K562 (cell line): ENCODE results near the gene TBC1D9. TPM values are rescaled to one million over a fixed set of nuclear protein-coding genes. Genes with fewer than 3 reads are reported as not detected.

Experiments used
- ATAC-seq: fragments of 200-7000 bp; cut with Tn5 transposase; 3 replicates; pipeline ENCODE4 v1.9.1; 2020; ENCODE audit warnings: moderate library complexity
- BruUV-seq: library from RNA; stranded (reverse); fragments of 400-500 nt; replicated peaks from 2 replicates; lab custom pipeline; 2021; lab: Mats Ljungman, UMichigan
- CTCF ChIA-PET: fragments of 300-600 bp; formaldehyde crosslinking; extraction: SDS; loops from one replicate; lab custom pipeline; 2021; ENCODE audit warnings: low intra/inter-chr PET ratio; lab: Yijun Ruan, JAX
- POLR2A ChIA-PET: fragments of 300-600, 350-650 bp; sonication (Branson Sonifier 250); formaldehyde crosslinking; extraction: SDS; loops from one replicate; lab custom pipeline; 2021; ENCODE audit warnings: antibody characterized with exemption, inconsistent platforms; lab: Yijun Ruan, JAX
- DNase-seq, 4 experiments: peaks; one replicate each; pipeline versions ENCODE4 v3.0.0 to v3.0.0-alpha.2; 2011 to 2018; ENCODE audit warnings: low spot score in 3 of 4, mixed read lengths in 3 of 4; ENCODE audit errors: extremely low read depth in 1 of 4
- FAIRE-seq: peaks from 2 replicates; lab custom pipeline; 2011; peaks lifted over from hg19 to GRCh38; lab: Jason Lieb, UNC
- H2AFZ ChIP-seq: 2 replicates; pipeline ENCODE4 v1.6.0; 2011; ENCODE audit warnings: low read depth, low read length, control low read depth, inconsistent platforms
- H3K27ac ChIP-seq: fragments of 200-600 bp; 3 replicates; pipeline ENCODE4 v1.8.0; 2011; ENCODE audit warnings: low read depth, mild to moderate bottlenecking, control low read depth, inconsistent platforms, low read length, moderate library complexity, mixed read lengths; ENCODE audit errors: extremely low read depth
- H3K27me3 ChIP-seq, 2 experiments: fragments of 300-600 bp in 1 of 2; 2 replicates in 1 of 2; 3 replicates in 1 of 2; pipeline versions ENCODE4 v1.6.0 to v1.8.0; 2011; ENCODE audit warnings: inconsistent platforms in 2 of 2, low read length in 2 of 2, mild to moderate bottlenecking in 1 of 2, mixed read lengths in 1 of 2, moderate library complexity in 1 of 2; ENCODE audit not compliant: control insufficient read depth in 2 of 2, insufficient read depth in 2 of 2
- H3K36me3 ChIP-seq: fragments of 300-600 bp; 3 replicates; pipeline ENCODE4 v1.8.0; 2011; ENCODE audit warnings: mild to moderate bottlenecking, low read length, inconsistent platforms; ENCODE audit not compliant: control insufficient read depth, insufficient read depth
- H3K4me1 ChIP-seq, 2 experiments: fragments of 200-600 bp in 1 of 2; replicated peaks in 1 of 2; 2 replicates in 1 of 2; 3 replicates in 1 of 2; pipeline versions ENCODE4 v1.5.1 to v1.8.0; 2011; ENCODE audit warnings: inconsistent platforms in 2 of 2, low read length in 2 of 2, mild to moderate bottlenecking in 1 of 2, mixed read lengths in 1 of 2, moderate library complexity in 1 of 2; ENCODE audit not compliant: control insufficient read depth in 2 of 2, insufficient read depth in 2 of 2
- H3K4me2 ChIP-seq: 2 replicates; pipeline ENCODE4 v1.6.1; 2011; ENCODE audit warnings: low read length, control low read depth, inconsistent platforms, mixed read lengths; ENCODE audit not compliant: insufficient read depth
- H3K4me3 ChIP-seq: fragments of 200-600 bp; sonication (generic), shearing (Covaris generic); 2 replicates; pipeline ENCODE4 v1.5.1; 2016; ENCODE audit warnings: control low read depth, inconsistent platforms
- H3K79me2 ChIP-seq: fragments of 200-600 bp; 3 replicates; pipeline ENCODE4 v1.8.0; 2011; ENCODE audit warnings: low read length, inconsistent platforms; ENCODE audit not compliant: control insufficient read depth, insufficient read depth
- H3K9ac ChIP-seq, 2 experiments: 2 replicates each; pipeline versions ENCODE4 v1.6.0 to v1.6.1; 2011; ENCODE audit warnings: low read depth in 2 of 2, low read length in 2 of 2, control low read depth in 1 of 2, inconsistent platforms in 1 of 2, mild to moderate bottlenecking in 1 of 2, mixed read lengths in 1 of 2; ENCODE audit not compliant: insufficient read depth in 1 of 2
- H3K9me1 ChIP-seq: one replicate; pipeline ENCODE4 v1.6.0; 2011; ENCODE audit warnings: inconsistent platforms, mild to moderate bottlenecking, low read length, moderate library complexity; ENCODE audit not compliant: control insufficient read depth, insufficient read depth
- H3K9me3 ChIP-seq: replicated peaks from 2 replicates; pipeline ENCODE4 v1.5.1; 2011; ENCODE audit warnings: low read depth, low read length, inconsistent platforms; ENCODE audit not compliant: control insufficient read depth, insufficient read depth
- H4K20me1 ChIP-seq: replicated peaks from 2 replicates; pipeline ENCODE4 v1.6.1; 2011; ENCODE audit warnings: low read length, inconsistent platforms, mixed read lengths; ENCODE audit not compliant: control insufficient read depth, insufficient read depth
- ATF7 ChIP-seq: fragments of 450-650 bp; IDR thresholded peaks from 2 replicates; pipeline ENCODE4 v1.7.1; 2014; ENCODE audit warnings: mild to moderate bottlenecking, moderate library complexity
- FOXA1 ChIP-seq: fragments of 450-650 bp; IDR thresholded peaks from 2 replicates; pipeline ENCODE4 v1.6.1; 2016; ENCODE audit warnings: mild to moderate bottlenecking, borderline replicate concordance
- LEF1 ChIP-seq: fragments of 450-650 bp; IDR thresholded peaks from 2 replicates; pipeline ENCODE4 v1.6.1; 2016; ENCODE audit warnings: mild to moderate bottlenecking
- MTA1 ChIP-seq: fragments of 450-650 bp; IDR thresholded peaks from 2 replicates; pipeline ENCODE4 v1.6.1; 2017; ENCODE audit warnings: borderline replicate concordance
- NONO ChIP-seq, 2 experiments: fragments of 200-400 bp in 1 of 2; fragments of 450-650 bp in 1 of 2; formaldehyde crosslinking in 1 of 2; IDR thresholded peaks; 2 replicates each; pipeline ENCODE4 v1.6.1; 2017; ENCODE audit warnings: low read depth in 2 of 2, mild to moderate bottlenecking in 2 of 2, moderate library complexity in 2 of 2, low read length in 1 of 2
- PHF20 ChIP-seq: fragments of 450-650 bp; IDR thresholded peaks from 2 replicates; pipeline ENCODE4 v1.6.1; 2018; ENCODE audit not compliant: partially characterized antibody
- TCFL5 ChIP-seq: fragments of 250-450 bp; sonication (Bioruptor Pico); conservative IDR thresholded peaks from 2 replicates; pipeline ENCODE4 v1.6.1; 2021; ENCODE audit warnings: mild to moderate bottlenecking, moderate library complexity, matching md5 sums
- TFAM ChIP-seq: fragments of 250-450 bp; sonication (Bioruptor Pico); conservative IDR thresholded peaks from 2 replicates; pipeline ENCODE4 v1.5.0; 2021; ENCODE audit warnings: mild to moderate bottlenecking, moderate library complexity
- XRCC3 ChIP-seq: fragments of 450-650 bp; IDR thresholded peaks from 2 replicates; pipeline ENCODE4 v1.6.1; 2017; ENCODE audit warnings: mild to moderate bottlenecking, moderate library complexity
- ZKSCAN3 ChIP-seq: fragments of 250-450 bp; sonication (Bioruptor Pico); IDR thresholded peaks from 2 replicates; pipeline ENCODE4 v1.4.0; 2020
- ZNF121 ChIP-seq: sonication (generic); formaldehyde crosslinking; conservative IDR thresholded peaks from 2 replicates; pipeline ENCODE4 v1.8.0; 2022; ENCODE audit warnings: missing genetic modification reagents
- ZNF224 ChIP-seq: sonication (generic); formaldehyde crosslinking; IDR thresholded peaks from 2 replicates; pipeline ENCODE4 v1.8.0; 2022; ENCODE audit warnings: mild to moderate bottlenecking, missing genetic modification reagents
- ZNF764 ChIP-seq: fragments of 250-450 bp; sonication (Bioruptor Pico); IDR thresholded peaks from 2 replicates; pipeline ENCODE4 v1.4.0; 2020; ENCODE audit warnings: low read depth, mild to moderate bottlenecking, moderate library complexity
- WGBS: fragments of 100-300 bp; shearing (Covaris generic); methylation state at CpG from one replicate; pipeline ENCODE4 v1.1.6; 2016; ENCODE audit warnings: low coverage, mixed read lengths; ENCODE audit not compliant: insufficient coverage; ENCODE audit errors: missing lambda C conversion rate; 5-methylcytosine and 5-hydroxymethylcytosine counted together
- in situ Hi-C: fragments of 300-500 bp; cut with MboI; formaldehyde crosslinking; loops from 4 replicates; pipeline ENCODE4 v1.15.0; 2018; ENCODE audit warnings: inconsistent platforms, mixed read lengths
- intact Hi-C: fragments of 100-400 bp; cut with micrococcal nuclease; formaldehyde crosslinking; loops from 2 replicates; pipeline ENCODE4 v1.14.2; 2022
- polyA plus RNA-seq, 8 experiments: library from polyadenylated mRNA; depleted of rRNA in 4 of 8; stranded (reverse) in 5 of 8; unstranded in 3 of 8; fragments of >200 nt; fragmentation: Nextera tagmentation in 2 of 8; fragmentation: Illumina TruSeq in 1 of 8; extraction: Ambion mirVana in 2 of 8; extraction: Trizol in 1 of 8; gene quantifications; 2 replicates each; pipeline versions ENCODE4 v1.2.1 to v1.2.3, GENCODE V29; 2011 to 2014; ENCODE audit warnings: inconsistent platforms in 1 of 8, missing spikeins in 1 of 8
- total RNA-seq, 7 experiments: library from RNA; depleted of rRNA in 6 of 7; stranded (reverse); fragments of >200 nt in 6 of 7; fragmentation: Illumina TruSeq in 2 of 7; extraction: Trizol in 2 of 7; gene quantifications; 2 replicates each; pipeline versions ENCODE4 v1.2.1 to v1.2.3, GENCODE V29; 2011 to 2021; ENCODE audit warnings: low replicate concordance in 1 of 7
- TF ChIP-seq, protein P1 (sequence below): fragments of 250-450 bp; sonication (Bioruptor Pico); IDR thresholded peaks from 2 replicates; pipeline ENCODE4 v1.4.0; 2020; ENCODE audit warnings: mild to moderate bottlenecking, moderate library complexity
- TF ChIP-seq, protein P2 (sequence below): fragments of 250-450 bp; sonication (Bioruptor Pico); IDR thresholded peaks from 2 replicates; pipeline ENCODE4 v1.4.0; 2020; ENCODE audit warnings: mild to moderate bottlenecking, moderate library complexity, borderline replicate concordance
- TF ChIP-seq, protein P3 (sequence below): fragments of 450-650 bp; formaldehyde crosslinking; IDR thresholded peaks from 2 replicates; pipeline ENCODE4 v1.4.0; 2022; ENCODE audit warnings: mild to moderate bottlenecking, moderate library complexity

Gene TBC1D9
- total and polyA plus RNA-seq, 9 of the 15 experiments (the other 6 are each of a cell fraction or from before 2014, with no cell fraction given): 0.13 TPM; not detected in 8

DNA sequence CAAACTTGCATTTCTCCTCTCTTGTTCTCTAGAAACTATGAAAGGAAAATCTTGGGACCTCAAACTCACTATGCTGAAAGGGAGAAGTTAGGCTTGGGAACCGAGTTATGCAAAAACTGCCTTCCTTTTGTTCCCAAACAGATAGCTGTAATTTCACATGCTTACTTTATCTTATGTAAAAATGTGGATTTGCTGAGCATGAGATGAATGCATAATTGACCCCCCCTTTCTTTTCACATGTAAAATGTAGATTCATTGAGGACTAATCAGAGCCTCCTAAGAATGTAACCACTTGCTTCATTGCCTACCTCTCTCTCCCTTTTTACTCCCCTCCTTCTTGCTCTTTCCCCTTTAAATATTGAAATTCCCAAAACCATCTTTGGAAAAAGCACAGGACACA is 18.0 kb downstream of the TBC1D9 start:
- no peaks in the 10 kb centered on the region for H3K9me1 ChIP-seq
- H3K27ac ChIP-seq: no peak overlapping the region
- TF ChIP-seq, protein P1, sequence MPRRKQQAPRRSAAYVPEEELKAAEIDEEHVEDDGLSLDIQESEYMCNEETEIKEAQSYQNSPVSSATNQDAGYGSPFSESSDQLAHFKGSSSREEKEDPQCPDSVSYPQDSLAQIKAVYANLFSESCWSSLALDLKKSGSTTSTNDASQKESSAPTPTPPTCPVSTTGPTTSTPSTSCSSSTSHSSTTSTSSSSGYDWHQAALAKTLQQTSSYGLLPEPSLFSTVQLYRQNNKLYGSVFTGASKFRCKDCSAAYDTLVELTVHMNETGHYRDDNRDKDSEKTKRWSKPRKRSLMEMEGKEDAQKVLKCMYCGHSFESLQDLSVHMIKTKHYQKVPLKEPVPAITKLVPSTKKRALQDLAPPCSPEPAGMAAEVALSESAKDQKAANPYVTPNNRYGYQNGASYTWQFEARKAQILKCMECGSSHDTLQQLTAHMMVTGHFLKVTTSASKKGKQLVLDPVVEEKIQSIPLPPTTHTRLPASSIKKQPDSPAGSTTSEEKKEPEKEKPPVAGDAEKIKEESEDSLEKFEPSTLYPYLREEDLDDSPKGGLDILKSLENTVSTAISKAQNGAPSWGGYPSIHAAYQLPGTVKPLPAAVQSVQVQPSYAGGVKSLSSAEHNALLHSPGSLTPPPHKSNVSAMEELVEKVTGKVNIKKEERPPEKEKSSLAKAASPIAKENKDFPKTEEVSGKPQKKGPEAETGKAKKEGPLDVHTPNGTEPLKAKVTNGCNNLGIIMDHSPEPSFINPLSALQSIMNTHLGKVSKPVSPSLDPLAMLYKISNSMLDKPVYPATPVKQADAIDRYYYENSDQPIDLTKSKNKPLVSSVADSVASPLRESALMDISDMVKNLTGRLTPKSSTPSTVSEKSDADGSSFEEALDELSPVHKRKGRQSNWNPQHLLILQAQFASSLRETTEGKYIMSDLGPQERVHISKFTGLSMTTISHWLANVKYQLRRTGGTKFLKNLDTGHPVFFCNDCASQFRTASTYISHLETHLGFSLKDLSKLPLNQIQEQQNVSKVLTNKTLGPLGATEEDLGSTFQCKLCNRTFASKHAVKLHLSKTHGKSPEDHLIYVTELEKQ (CRISPR knock-in tag): no peak
- TF ChIP-seq TFAM (CRISPR knock-in tag) (no peak), XRCC3 (no peak), ZNF121 (CRISPR knock-in tag) (no peak), FOXA1 (no peak), ZNF764 (no peak), TCFL5 (CRISPR knock-in tag) (no peak), ZKSCAN3 (CRISPR knock-in tag) (no peak), LEF1 (no peak), PHF20 (no peak), ZNF224 (CRISPR knock-in tag) (no peak), MTA1 (no peak), ATF7 (no peak), NONO (IDR thresholded peaks at IDR 0.05; ENCODE audit: low read depth in 2 of 2, low read length in 1 of 2) (no peak)
- TF ChIP-seq, protein P2, sequence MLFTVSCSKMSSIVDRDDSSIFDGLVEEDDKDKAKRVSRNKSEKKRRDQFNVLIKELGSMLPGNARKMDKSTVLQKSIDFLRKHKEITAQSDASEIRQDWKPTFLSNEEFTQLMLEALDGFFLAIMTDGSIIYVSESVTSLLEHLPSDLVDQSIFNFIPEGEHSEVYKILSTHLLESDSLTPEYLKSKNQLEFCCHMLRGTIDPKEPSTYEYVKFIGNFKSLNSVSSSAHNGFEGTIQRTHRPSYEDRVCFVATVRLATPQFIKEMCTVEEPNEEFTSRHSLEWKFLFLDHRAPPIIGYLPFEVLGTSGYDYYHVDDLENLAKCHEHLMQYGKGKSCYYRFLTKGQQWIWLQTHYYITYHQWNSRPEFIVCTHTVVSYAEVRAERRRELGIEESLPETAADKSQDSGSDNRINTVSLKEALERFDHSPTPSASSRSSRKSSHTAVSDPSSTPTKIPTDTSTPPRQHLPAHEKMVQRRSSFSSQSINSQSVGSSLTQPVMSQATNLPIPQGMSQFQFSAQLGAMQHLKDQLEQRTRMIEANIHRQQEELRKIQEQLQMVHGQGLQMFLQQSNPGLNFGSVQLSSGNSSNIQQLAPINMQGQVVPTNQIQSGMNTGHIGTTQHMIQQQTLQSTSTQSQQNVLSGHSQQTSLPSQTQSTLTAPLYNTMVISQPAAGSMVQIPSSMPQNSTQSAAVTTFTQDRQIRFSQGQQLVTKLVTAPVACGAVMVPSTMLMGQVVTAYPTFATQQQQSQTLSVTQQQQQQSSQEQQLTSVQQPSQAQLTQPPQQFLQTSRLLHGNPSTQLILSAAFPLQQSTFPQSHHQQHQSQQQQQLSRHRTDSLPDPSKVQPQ (CRISPR knock-in tag): no peak
- TF ChIP-seq, protein P3, sequence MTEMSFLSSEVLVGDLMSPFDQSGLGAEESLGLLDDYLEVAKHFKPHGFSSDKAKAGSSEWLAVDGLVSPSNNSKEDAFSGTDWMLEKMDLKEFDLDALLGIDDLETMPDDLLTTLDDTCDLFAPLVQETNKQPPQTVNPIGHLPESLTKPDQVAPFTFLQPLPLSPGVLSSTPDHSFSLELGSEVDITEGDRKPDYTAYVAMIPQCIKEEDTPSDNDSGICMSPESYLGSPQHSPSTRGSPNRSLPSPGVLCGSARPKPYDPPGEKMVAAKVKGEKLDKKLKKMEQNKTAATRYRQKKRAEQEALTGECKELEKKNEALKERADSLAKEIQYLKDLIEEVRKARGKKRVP: no peak
- BruUV-seq: no TSS peak
- H3K36me3 ChIP-seq: no peaks in the 10 kb centered on the region
- no peaks in the 10 kb centered on the region for H3K9me3 ChIP-seq
- no peak overlapping the region for H3K4me2 ChIP-seq
- POLR2A ChIA-PET: no interaction called here
- H3K79me2 ChIP-seq: no peaks in the 10 kb centered on the region
- DNase-seq (no peak), FAIRE-seq (no peak), ATAC-seq (no peak)
- CTCF ChIA-PET: no interaction called here
- H3K4me1 ChIP-seq: no peaks in the 10 kb centered on the region
- 0% methylated on average over 1 of the region's 1 CpG for WGBS
- in situ Hi-C loops (no loop called here), intact Hi-C loops (no loop called here)
- no peaks in the 10 kb centered on the region for H4K20me1 ChIP-seq
- H2AFZ ChIP-seq: no peak overlapping the region
- no peak overlapping the region for H3K9ac ChIP-seq
- H3K27me3 ChIP-seq: no peaks in the 10 kb centered on the region
- H3K4me3 ChIP-seq: no peak overlapping the region
